ENCODE data around the gene SELPLG. TPM values are rescaled to one million over a fixed set of nuclear protein-coding genes. Genes with fewer than 3 reads are reported as not detected.
"Not testable (repeated sequence)": the region's sequence is repeated elsewhere in the genome, so short reads cannot be mapped to it uniquely, and the experiment has no call there.

The SELPLG gene
- total RNA-seq, 1 donor from 2014 or later: not detected

DNA sequence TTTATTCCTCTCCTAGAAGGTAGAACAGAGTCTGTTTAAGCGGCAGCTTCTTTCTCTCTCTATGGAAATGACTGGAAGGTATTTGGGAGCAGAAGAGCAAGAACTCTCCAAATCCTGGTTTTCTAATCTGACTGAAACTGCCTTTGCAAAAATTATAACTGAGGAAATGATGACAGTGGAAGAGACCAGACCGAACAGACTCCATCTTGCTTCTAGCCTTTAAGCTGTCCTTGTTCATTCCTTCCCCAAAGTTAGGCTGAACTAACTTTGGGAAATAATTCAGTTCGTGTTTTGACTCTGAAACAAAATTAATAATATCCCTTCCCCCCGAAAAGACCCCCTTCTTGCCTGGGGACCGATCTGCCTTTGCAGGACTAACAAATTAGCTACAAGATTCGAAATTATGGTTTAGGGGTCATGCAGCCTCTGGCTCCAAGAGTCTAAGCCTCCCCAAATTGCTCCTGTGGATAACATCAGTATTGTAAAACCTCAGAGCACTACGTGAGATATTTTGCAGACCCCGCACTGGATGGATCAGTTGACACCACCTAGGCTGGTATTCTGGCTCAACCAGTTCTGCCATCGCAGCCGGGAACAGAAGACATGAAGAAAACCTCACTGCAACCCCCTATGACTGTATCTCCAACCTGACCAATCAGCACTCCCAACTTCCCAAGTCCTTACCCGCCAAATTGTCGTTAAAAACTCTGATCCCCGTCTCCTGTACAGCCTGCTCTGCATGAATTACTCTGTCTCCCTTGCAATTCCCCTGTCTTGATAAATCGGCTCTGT, 14.1 kb downstream of the SELPLG start:
- DNase-seq (ENCODE audit: low spot score, unreplicated experiment): no peak
- TF ChIP-seq CTCF (IDR thresholded peaks at IDR 0.05; ENCODE audit: unreplicated experiment): no peak
- H3K27ac Mint-ChIP-seq: no peak overlapping the region
- no peaks in the 10 kb centered on the region for H3K36me3 Mint-ChIP-seq (ENCODE audit: insufficient read depth)
- H3K4me3 Mint-ChIP-seq (ENCODE audit: low read depth): no peak overlapping the region
- H3K9me3 Mint-ChIP-seq (ENCODE audit: low read depth): peaks cover 5% of the 10 kb centered on the region
- peaks cover 1% of the 10 kb centered on the region for H3K4me1 Mint-ChIP-seq (ENCODE audit: low read depth)
- H3K27me3 Mint-ChIP-seq: peaks cover 12% of the 10 kb centered on the region

DNA sequence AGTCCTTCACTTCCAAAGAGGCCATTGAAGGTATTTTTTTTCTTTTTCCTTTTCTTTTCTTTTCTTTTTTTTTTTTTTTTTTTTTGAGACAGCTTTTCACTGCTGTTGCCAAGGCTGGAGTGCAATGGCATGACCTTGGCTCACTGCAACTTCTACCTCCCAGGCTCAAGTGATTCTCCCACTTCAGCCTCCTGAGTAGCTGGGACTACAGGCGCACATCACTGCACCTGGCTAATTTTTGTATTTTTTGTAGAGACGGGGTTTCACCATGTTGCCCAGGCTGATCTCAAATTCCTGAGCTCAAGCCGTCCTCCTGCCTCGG, 14.8 kb downstream of the SELPLG start:
- H3K4me3 Mint-ChIP-seq (ENCODE audit: low read depth); H3K36me3 Mint-ChIP-seq (ENCODE audit: insufficient read depth); DNase-seq (ENCODE audit: low spot score, unreplicated experiment); H3K27ac Mint-ChIP-seq; H3K9me3 Mint-ChIP-seq (ENCODE audit: low read depth); H3K4me1 Mint-ChIP-seq (ENCODE audit: low read depth): not testable (repeated sequence)
- H3K27me3 Mint-ChIP-seq: peaks cover 15% of the 10 kb centered on the region

- H3K9me3 Mint-ChIP-seq (ENCODE audit: low read depth): peaks cover 5% of the 10 kb centered on the region
- peaks cover 1% of the 10 kb centered on the region for H3K4me1 Mint-ChIP-seq (ENCODE audit: low read depth)
Measured at GRCh38 chr12:108618079-108618952, 15.4 kb downstream of the SELPLG start.

GRCh38 chr12:108616941-108617858, 16.5 kb downstream of the SELPLG start:
- Mint-ChIP-seq H3K27me3 (peaks cover 15% of the 10 kb centered on the region), H3K4me1 (ENCODE audit: low read depth) (peaks cover 1% of the 10 kb centered on the region), H3K27ac (no peak overlapping the region), H3K4me3 (ENCODE audit: low read depth) (no peak overlapping the region), H3K9me3 (ENCODE audit: low read depth) (peaks cover 5% of the 10 kb centered on the region), H3K36me3 (ENCODE audit: insufficient read depth) (no peaks in the 10 kb centered on the region)
- no peak for TF ChIP-seq CTCF (IDR thresholded peaks at IDR 0.05; ENCODE audit: unreplicated experiment)
- no peak for DNase-seq (ENCODE audit: low spot score, unreplicated experiment)

More at GRCh38 chr12:108618079-108618952, 15.4 kb downstream of the SELPLG start:
- DNase-seq (ENCODE audit: low spot score, unreplicated experiment): peak; percentile 74
- H3K36me3 Mint-ChIP-seq (ENCODE audit: insufficient read depth): no peaks in the 10 kb centered on the region
- peak; percentile 98 for TF ChIP-seq CTCF (IDR thresholded peaks at IDR 0.05; ENCODE audit: unreplicated experiment)
- peaks cover 15% of the 10 kb centered on the region for H3K27me3 Mint-ChIP-seq
- H3K4me3 Mint-ChIP-seq (ENCODE audit: low read depth): no peak overlapping the region
- no peak overlapping the region for H3K27ac Mint-ChIP-seq

GRCh38 chr12:108616359-108616758, 17.3 kb downstream of the SELPLG start:
- peaks cover 5% of the 10 kb centered on the region for H3K9me3 Mint-ChIP-seq (ENCODE audit: low read depth)
- H3K36me3 Mint-ChIP-seq (ENCODE audit: insufficient read depth): no peaks in the 10 kb centered on the region
- H3K27ac Mint-ChIP-seq: no peak overlapping the region
- TF ChIP-seq CTCF (IDR thresholded peaks at IDR 0.05; ENCODE audit: unreplicated experiment): no peak
- H3K27me3 Mint-ChIP-seq: peaks cover 23% of the 10 kb centered on the region
- H3K4me3 Mint-ChIP-seq (ENCODE audit: low read depth): no peak overlapping the region
- H3K4me1 Mint-ChIP-seq (ENCODE audit: low read depth): peaks cover 1% of the 10 kb centered on the region
- no peak for DNase-seq (ENCODE audit: low spot score, unreplicated experiment)
